ENCODE data around the gene PVR.

GRCh38 chr19:44615863-44616247 is 27.9 kb upstream of the PVR start:
- TF ChIP-seq, protein P1, sequence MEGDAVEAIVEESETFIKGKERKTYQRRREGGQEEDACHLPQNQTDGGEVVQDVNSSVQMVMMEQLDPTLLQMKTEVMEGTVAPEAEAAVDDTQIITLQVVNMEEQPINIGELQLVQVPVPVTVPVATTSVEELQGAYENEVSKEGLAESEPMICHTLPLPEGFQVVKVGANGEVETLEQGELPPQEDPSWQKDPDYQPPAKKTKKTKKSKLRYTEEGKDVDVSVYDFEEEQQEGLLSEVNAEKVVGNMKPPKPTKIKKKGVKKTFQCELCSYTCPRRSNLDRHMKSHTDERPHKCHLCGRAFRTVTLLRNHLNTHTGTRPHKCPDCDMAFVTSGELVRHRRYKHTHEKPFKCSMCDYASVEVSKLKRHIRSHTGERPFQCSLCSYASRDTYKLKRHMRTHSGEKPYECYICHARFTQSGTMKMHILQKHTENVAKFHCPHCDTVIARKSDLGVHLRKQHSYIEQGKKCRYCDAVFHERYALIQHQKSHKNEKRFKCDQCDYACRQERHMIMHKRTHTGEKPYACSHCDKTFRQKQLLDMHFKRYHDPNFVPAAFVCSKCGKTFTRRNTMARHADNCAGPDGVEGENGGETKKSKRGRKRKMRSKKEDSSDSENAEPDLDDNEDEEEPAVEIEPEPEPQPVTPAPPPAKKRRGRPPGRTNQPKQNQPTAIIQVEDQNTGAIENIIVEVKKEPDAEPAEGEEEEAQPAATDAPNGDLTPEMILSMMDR (IDR thresholded peaks at IDR 0.05; ENCODE audit: insufficient read depth, low read length) = no peak
- no peak for TF ChIP-seq REST (IDR thresholded peaks at IDR 0.05; ENCODE audit: insufficient replicate concordance, low read depth)
- no peak for TF ChIP-seq POLR2AphosphoS5 (IDR thresholded peaks at IDR 0.05; ENCODE audit: low read depth)
- TF ChIP-seq GABPA (IDR thresholded peaks at IDR 0.05; ENCODE audit: low read depth) = no peak
- no peak for TF ChIP-seq SPI1 (IDR thresholded peaks at IDR 0.05; ENCODE audit: borderline replicate concordance, low read depth)
